HG02798 (cell line): ENCODE results near the gene OR10G8.

Experiments
- ATAC-seq: cut with Tn5 transposase; IDR thresholded peaks from one replicate; pipeline ENCODE4 v1.9.1; 2021; ENCODE audit warnings: mild to moderate bottlenecking; ENCODE audit not compliant: unreplicated experiment, poor library complexity

OR10G8 gene

DNA sequence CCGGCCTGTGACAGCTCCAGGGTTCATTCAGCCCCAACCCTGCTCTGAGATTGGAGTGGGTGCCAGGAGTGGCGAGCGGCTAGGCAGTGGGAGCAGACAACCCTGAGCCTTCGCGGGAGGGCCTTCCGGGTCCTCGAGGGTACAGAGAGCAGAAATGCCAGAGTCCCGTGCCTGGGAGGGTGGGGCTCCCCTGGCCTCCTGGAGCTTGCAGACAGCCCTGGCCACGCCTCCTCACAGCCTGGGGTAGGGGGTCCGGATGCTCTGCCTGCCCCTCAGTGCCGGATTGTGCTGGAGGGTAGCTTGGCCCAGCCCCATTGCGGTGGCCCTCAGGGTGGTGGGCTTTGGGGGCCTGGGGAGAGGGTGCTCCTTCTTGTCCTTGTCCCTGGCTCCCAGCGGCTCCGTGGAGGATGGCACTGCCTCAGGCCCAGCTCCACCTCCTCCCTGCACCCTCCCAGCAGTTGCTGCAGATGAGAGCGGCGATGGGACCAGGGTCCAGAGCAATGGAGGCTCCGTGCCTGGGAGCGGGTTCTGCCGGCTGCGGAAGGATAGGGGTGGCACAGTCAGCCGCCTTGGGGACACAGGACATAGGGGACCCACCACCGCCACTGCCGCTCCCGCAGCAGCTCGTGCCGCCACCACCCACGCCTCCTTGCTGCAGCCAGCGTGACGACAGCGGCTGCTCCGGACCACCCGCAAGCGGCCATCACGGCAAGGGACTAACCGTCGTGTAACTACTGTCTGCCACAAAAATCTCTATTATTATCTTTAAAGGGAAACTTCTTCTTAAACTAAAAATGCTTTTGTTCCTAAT, 49.4 kb downstream of the OR10G8 start:
- peak; percentile 79 for ATAC-seq

DNA sequence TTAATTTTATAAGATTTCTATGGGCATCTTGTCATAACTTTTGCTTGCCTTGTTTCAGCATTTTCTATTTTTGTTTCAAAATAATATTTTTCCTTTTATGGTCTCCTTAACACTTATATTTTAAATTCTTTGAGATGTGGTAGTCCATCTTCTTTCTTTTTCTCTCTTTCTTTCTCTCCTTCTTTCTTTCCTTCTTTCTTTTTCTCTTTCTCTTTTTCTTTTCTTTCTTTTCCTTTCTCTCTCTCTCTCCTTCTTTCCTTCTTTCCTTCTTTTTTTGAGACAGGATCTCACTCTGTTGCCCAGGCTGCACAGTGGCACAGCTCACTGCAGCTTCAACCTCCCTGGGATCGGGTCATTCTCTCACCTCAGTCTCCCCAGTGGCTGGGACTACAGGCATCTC, 50.7 kb downstream of the OR10G8 start:
- ATAC-seq, result no peak

DNA sequence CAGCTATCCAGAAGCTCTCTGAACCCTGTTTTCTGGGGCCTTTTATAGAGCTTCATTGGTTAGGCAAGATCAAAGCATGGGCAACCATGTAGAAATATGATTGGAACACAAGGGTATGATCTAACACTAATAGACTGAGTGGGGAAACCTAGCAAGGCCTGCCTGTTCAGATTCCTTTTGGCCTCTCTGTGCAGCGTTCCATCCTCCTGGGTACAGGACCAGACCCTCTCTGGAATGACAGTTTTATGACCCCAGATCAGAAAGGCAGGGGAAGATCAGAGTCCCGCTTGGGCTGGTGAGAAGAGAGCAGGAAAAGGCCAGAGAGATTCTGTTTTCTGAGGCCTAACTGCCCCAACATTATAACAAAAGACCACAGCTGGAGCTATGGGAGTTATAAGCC, 52.0 kb downstream of the OR10G8 start:
- ATAC-seq, result no peak

DNA sequence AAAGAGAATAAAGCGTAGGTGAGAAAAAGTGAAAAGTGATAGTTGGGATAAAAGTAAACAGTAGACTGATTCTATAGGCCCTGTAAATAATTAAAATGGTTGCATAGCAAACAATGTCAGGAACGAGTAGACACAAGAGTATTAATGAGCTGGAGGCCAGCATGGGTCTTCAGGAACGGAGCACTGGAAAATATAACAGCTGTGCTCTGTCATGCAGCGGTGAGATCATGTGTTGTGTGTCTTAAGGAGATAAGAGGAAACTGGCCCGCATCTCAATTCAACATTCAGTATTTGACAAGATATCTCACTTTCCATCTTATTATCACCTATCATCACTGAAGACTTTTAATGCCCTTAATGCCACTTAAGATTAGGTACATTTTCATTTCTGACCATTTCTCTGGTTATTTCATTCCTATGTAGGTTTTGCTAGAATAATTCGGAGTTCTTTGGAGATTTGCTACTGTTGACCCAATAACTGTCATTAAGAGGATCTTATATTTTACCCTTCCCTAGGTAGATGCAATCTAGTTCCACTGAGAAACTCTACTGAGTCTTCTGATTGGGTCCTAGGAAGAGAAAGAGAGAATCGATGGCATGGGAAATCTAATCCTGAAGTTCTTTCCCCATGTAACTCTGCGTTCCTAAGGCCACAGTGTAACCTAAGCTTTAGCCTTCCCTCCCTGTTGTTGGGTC, 53.2 kb downstream of the OR10G8 start:
- ATAC-seq, result no peak
